H1 (cell line): ENCODE data around the gene TNFRSF13B. TPM values are rescaled to one million over a fixed set of nuclear protein-coding genes. Genes with fewer than 3 reads are reported as not detected.

Experiments used
- CTCF ChIA-PET: fragments of 300-600 bp; sonication (Branson Sonifier 250); formaldehyde crosslinking; loops from one replicate; lab custom pipeline; 2021; ENCODE audit not compliant: partially characterized antibody; lab: Charles Lee
- POLR2A ChIA-PET: fragments of 300-600 bp; sonication (Branson Sonifier 250); formaldehyde crosslinking; loops from one replicate; lab custom pipeline; 2021; ENCODE audit warnings: inconsistent platforms; ENCODE audit not compliant: partially characterized antibody; lab: Charles Lee
- DNase-seq, 2 experiments: peaks; one replicate each; pipeline versions ENCODE4 v3.0.0 to v3.0.0-alpha.2; 2010 to 2022; ENCODE audit warnings: low spot score in 2 of 2, low read depth in 1 of 2, mixed read lengths in 1 of 2
- FAIRE-seq: peaks from 2 replicates; lab custom pipeline; 2011; peaks lifted over from hg19 to GRCh38; lab: Jason Lieb, UNC
- H2AFZ ChIP-seq: 2 replicates; pipeline ENCODE4 v1.8.1; 2012; ENCODE audit warnings: low read length, inconsistent platforms
- H2AK5ac ChIP-seq: 2 replicates; pipeline ENCODE4 v1.6.1; 2013; ENCODE audit warnings: low read depth, low read length
- H2BK120ac ChIP-seq: replicated peaks from 2 replicates; pipeline ENCODE3; 2013; ENCODE audit warnings: low read depth, low read length, inconsistent platforms
- H2BK12ac ChIP-seq: 2 replicates; pipeline ENCODE4 v1.6.1; 2013; ENCODE audit warnings: low read depth, low read length
- H2BK15ac ChIP-seq: 2 replicates; pipeline ENCODE4 v1.6.1; 2013; ENCODE audit warnings: low read length
- H2BK20ac ChIP-seq: 2 replicates; pipeline ENCODE4 v1.6.1; 2013; ENCODE audit warnings: low read length
- H2BK5ac ChIP-seq: 2 replicates; pipeline ENCODE4 v1.6.1; 2013; ENCODE audit warnings: low read depth, low read length
- H3K14ac ChIP-seq: 2 replicates; pipeline ENCODE4 v1.6.1; 2013; ENCODE audit warnings: inconsistent platforms; ENCODE audit not compliant: insufficient read length
- H3K18ac ChIP-seq: 2 replicates; pipeline ENCODE4 v1.6.1; 2013; ENCODE audit warnings: low read length; ENCODE audit errors: extremely low read depth
- H3K23ac ChIP-seq: 2 replicates; pipeline ENCODE4 v1.6.1; 2013; ENCODE audit warnings: inconsistent platforms; ENCODE audit not compliant: insufficient read length
- H3K23me2 ChIP-seq: 2 replicates; pipeline ENCODE4 v1.6.1; 2013; ENCODE audit warnings: low read depth, low read length
- H3K27ac ChIP-seq: 2 replicates; pipeline ENCODE4 v1.6.1; 2011; ENCODE audit warnings: low read depth, low read length, inconsistent platforms
- H3K27me3 ChIP-seq, 4 experiments: replicated peaks in 1 of 4; 1 replicate in 1 of 4; 2 replicates in 3 of 4; pipeline versions ENCODE4 v1.6.1 to v1.8.1; 2011 to 2013; ENCODE audit warnings: low read length in 3 of 4, mild to moderate bottlenecking in 3 of 4, inconsistent platforms in 2 of 4, mixed read lengths in 2 of 4, moderate library complexity in 1 of 4; ENCODE audit not compliant: control insufficient read depth in 3 of 4, insufficient read depth in 3 of 4; ENCODE audit errors: extremely low read depth in 1 of 4
- H3K36me3 ChIP-seq, 4 experiments: 2 replicates each; pipeline versions ENCODE4 v1.6.1 to v1.8.1; 2011 to 2013; ENCODE audit warnings: mild to moderate bottlenecking in 4 of 4, low read length in 3 of 4, moderate library complexity in 2 of 4, control low read depth in 1 of 4, inconsistent platforms in 1 of 4; ENCODE audit not compliant: insufficient read depth in 4 of 4, control insufficient read depth in 2 of 4
- H3K4ac ChIP-seq: replicated peaks from 2 replicates; pipeline ENCODE3; 2013; ENCODE audit warnings: low read length, low read depth, mixed read lengths, inconsistent platforms; ENCODE audit not compliant: insufficient read length
- H3K4me1 ChIP-seq, 4 experiments: replicated peaks in 1 of 4; 1 replicate in 1 of 4; 2 replicates in 3 of 4; pipeline versions ENCODE4 v1.6.1 to v1.8.1; 2011 to 2013; ENCODE audit warnings: low read length in 3 of 4, inconsistent platforms in 2 of 4, mixed read lengths in 1 of 4; ENCODE audit not compliant: insufficient read depth in 4 of 4, control insufficient read depth in 3 of 4
- H3K4me2 ChIP-seq, 2 experiments: 2 replicates each; pipeline versions ENCODE4 v1.6.1 to v1.8.1; 2011 to 2013; ENCODE audit warnings: low read depth in 2 of 2, low read length in 2 of 2, control low read depth in 1 of 2, inconsistent platforms in 1 of 2, mild to moderate bottlenecking in 1 of 2; ENCODE audit not compliant: insufficient read depth in 1 of 2
- H3K4me3 ChIP-seq, 4 experiments: fragments of 200-600, 300-600 bp in 1 of 4; sonication (generic), shearing (Covaris generic), sonication (Bioruptor Twin) in 1 of 4; 2 replicates each; pipeline versions ENCODE4 v1.5.1 to v1.8.1; 2011 to 2016; ENCODE audit warnings: low read length in 4 of 4, low read depth in 3 of 4, control low read depth in 2 of 4, inconsistent platforms in 2 of 4, mild to moderate bottlenecking in 2 of 4, mixed read lengths in 1 of 4, moderate library complexity in 1 of 4; ENCODE audit not compliant: insufficient read depth in 2 of 4; ENCODE audit errors: extremely low read depth in 1 of 4
- H3K56ac ChIP-seq: replicated peaks from 2 replicates; pipeline ENCODE3; 2013; ENCODE audit warnings: low read depth, mild to moderate bottlenecking, mixed read lengths, low read length, inconsistent platforms; ENCODE audit not compliant: insufficient read length
- H3K79me1 ChIP-seq: 2 replicates; pipeline ENCODE4 v1.6.1; 2013; ENCODE audit warnings: low read depth, low read length, control low read depth
- H3K79me2 ChIP-seq, 2 experiments: 2 replicates each; pipeline versions ENCODE4 v1.6.1 to v1.8.1; 2012 to 2013; ENCODE audit warnings: low read length in 2 of 2, mild to moderate bottlenecking in 2 of 2, inconsistent platforms in 1 of 2; ENCODE audit not compliant: insufficient read depth in 2 of 2, control insufficient read depth in 1 of 2
- H3K9ac ChIP-seq, 4 experiments: replicated peaks in 1 of 4; 1 replicate in 1 of 4; 2 replicates in 3 of 4; pipeline versions ENCODE4 v1.6.1 to v1.8.1; 2011 to 2013; ENCODE audit warnings: low read depth in 3 of 4, low read length in 3 of 4, control low read depth in 2 of 4, mild to moderate bottlenecking in 2 of 4, moderate library complexity in 2 of 4, inconsistent platforms in 1 of 4; ENCODE audit errors: extremely low read depth in 1 of 4
- H3K9me3 ChIP-seq, 2 experiments: 2 replicates each; pipeline versions ENCODE4 v1.6.1 to v1.8.1; 2012 to 2013; ENCODE audit warnings: mild to moderate bottlenecking in 2 of 2, moderate library complexity in 2 of 2, control low read depth in 1 of 2, inconsistent platforms in 1 of 2, low read depth in 1 of 2, low read length in 1 of 2, mixed read lengths in 1 of 2; ENCODE audit not compliant: insufficient read depth in 2 of 2
- H4K20me1 ChIP-seq, 2 experiments: replicated peaks in 1 of 2; 2 replicates each; pipeline versions ENCODE3 to v1.8.1; 2011 to 2013; ENCODE audit warnings: inconsistent platforms in 2 of 2, low read length in 2 of 2, mild to moderate bottlenecking in 1 of 2; ENCODE audit not compliant: insufficient read depth in 2 of 2, control insufficient read depth in 1 of 2
- H4K5ac ChIP-seq: 2 replicates; pipeline ENCODE4 v1.6.1; 2013; ENCODE audit warnings: low read length, low read depth, mixed read lengths, inconsistent platforms; ENCODE audit not compliant: insufficient read length
- H4K8ac ChIP-seq: 2 replicates; pipeline ENCODE4 v1.8.0; 2013; ENCODE audit warnings: mild to moderate bottlenecking, moderate library complexity, low read length, inconsistent platforms; ENCODE audit not compliant: insufficient read depth; ENCODE audit errors: extremely low read depth
- H4K91ac ChIP-seq: replicated peaks from 2 replicates; pipeline ENCODE3; 2013; ENCODE audit warnings: low read length, mixed read lengths, inconsistent platforms; ENCODE audit not compliant: insufficient read length
- BACH1 ChIP-seq: IDR thresholded peaks from 2 replicates; pipeline ENCODE4 v1.6.1; 2012; ENCODE audit warnings: low read length, improper control_type of control experiment
- BRCA1 ChIP-seq: IDR thresholded peaks from 2 replicates; pipeline ENCODE4 v1.6.1; 2012; ENCODE audit warnings: low read depth, low read length, improper control_type of control experiment
- CEBPB ChIP-seq: IDR thresholded peaks from 2 replicates; pipeline ENCODE4 v1.6.1; 2012; ENCODE audit warnings: low read depth, low read length
- CHD2 ChIP-seq: IDR thresholded peaks from 2 replicates; pipeline ENCODE4 v1.6.1; 2012; ENCODE audit warnings: low read length, improper control_type of control experiment
- CREB1 ChIP-seq: IDR thresholded peaks from 2 replicates; pipeline ENCODE4 v1.6.1; 2012; ENCODE audit warnings: inconsistent platforms
- EP300 ChIP-seq, 2 experiments: IDR thresholded peaks; 1 replicate in 1 of 2; 2 replicates in 1 of 2; pipeline ENCODE4 v1.6.1; 2011 to 2012; ENCODE audit warnings: low read depth in 2 of 2, low read length in 2 of 2, mild to moderate bottlenecking in 2 of 2, borderline replicate concordance in 1 of 2, inconsistent platforms in 1 of 2, moderate library complexity in 1 of 2
- GABPA ChIP-seq: IDR thresholded peaks from 2 replicates; pipeline ENCODE4 v1.6.1; 2011; ENCODE audit warnings: mild to moderate bottlenecking, low read length, moderate library complexity, borderline replicate concordance; ENCODE audit not compliant: insufficient read depth
- JUN ChIP-seq: IDR thresholded peaks from 2 replicates; pipeline ENCODE4 v1.6.1; 2011; ENCODE audit warnings: low read depth, mild to moderate bottlenecking, improper control_type of control experiment, low read length
- KDM4A ChIP-seq: IDR thresholded peaks from one replicate; pipeline ENCODE4 v1.7.1; 2012; ENCODE audit warnings: low read depth, mild to moderate bottlenecking, moderate library complexity, low read length, inconsistent platforms; ENCODE audit not compliant: severe bottlenecking
- PHF8 ChIP-seq: fragments of 200-600 bp; sonication (generic); conservative IDR thresholded peaks from 2 replicates; pipeline ENCODE4 v1.7.1; 2012; ENCODE audit warnings: low read depth, mild to moderate bottlenecking, inconsistent platforms, low read length, moderate library complexity
- SAP30 ChIP-seq: fragments of 300-600 bp; sonication (generic); IDR thresholded peaks from 2 replicates; pipeline ENCODE4 v1.7.1; 2012; ENCODE audit warnings: low read length, moderate library complexity, mild to moderate bottlenecking, inconsistent platforms; ENCODE audit not compliant: insufficient read depth, insufficient replicate concordance
- SIRT6 ChIP-seq: IDR thresholded peaks from one replicate; pipeline ENCODE4 v1.7.1; 2012; ENCODE audit warnings: low read length, inconsistent platforms
- SP2 ChIP-seq: IDR thresholded peaks from 2 replicates; pipeline ENCODE4 v1.6.1; 2012; ENCODE audit warnings: mild to moderate bottlenecking, low read length, inconsistent platforms
- ZNF274 ChIP-seq: IDR thresholded peaks from 2 replicates; pipeline ENCODE4 v1.7.0; 2012; ENCODE audit warnings: low read length, borderline replicate concordance; ENCODE audit errors: extremely low read depth
- WGBS, 2 experiments: shearing (Covaris generic) in 1 of 2; methylation state at CpG; one replicate each; pipeline versions ENCODE4 v1.1.6 to v1.1.7; 2013 to 2015; ENCODE audit warnings: low lambda C conversion rate in 2 of 2, mixed read lengths in 2 of 2, inconsistent platforms in 1 of 2, low coverage in 1 of 2, missing lambda C conversion rate in 1 of 2; ENCODE audit not compliant: insufficient replicate concordance in 2 of 2, insufficient coverage in 1 of 2, insufficient read length in 1 of 2; ENCODE audit errors: extremely low coverage in 1 of 2, missing lambda C conversion rate in 1 of 2; 5-methylcytosine and 5-hydroxymethylcytosine counted together
- polyA plus RNA-seq, 7 experiments: library from polyadenylated mRNA; depleted of rRNA in 3 of 7; stranded (reverse) in 5 of 7; unstranded in 2 of 7; fragments of >200 nt in 5 of 7; fragments of 200-250 nt in 2 of 7; gene quantifications; 1 replicate in 5 of 7; 2 replicates in 1 of 7; 4 replicates in 1 of 7; pipeline versions ENCODE4 v1.2.1 to v1.2.3, GENCODE V29; 2011 to 2013; ENCODE audit warnings: missing spikeins in 2 of 7, mixed read lengths in 2 of 7
- total RNA-seq: library from RNA; stranded (reverse); fragmentation: NEBNext Ultra II Directional; extraction: Animal tissue kit (Norgen Biotek cat#: 25700); gene quantifications from 2 replicates; pipeline ENCODE4 v1.2.1, GENCODE V29; 2021

Gene TNFRSF13B
- total and polyA plus RNA-seq, 2 of the 8 experiments (the other 6 are each of a cell fraction or from before 2014, with no cell fraction given), result not detected

DNA sequence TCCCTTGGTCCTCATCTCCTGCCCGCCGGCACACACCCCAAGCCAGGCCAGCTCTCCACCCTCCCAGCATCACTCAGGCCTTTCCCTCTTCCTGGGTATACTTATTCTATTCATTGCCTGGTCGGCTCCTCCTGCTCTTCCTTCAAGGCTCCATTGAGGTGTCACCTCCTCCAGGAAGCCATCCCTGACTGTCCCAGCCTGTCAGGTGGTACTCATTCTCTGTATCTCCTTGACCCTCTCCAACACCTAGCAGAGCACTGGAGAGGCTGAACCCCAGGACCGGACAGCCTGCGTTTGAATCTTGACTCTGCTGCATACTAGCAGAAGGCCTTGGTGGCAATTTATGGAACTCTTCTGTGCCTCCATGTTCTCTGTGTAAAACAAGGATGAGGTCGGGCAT is 428 bp upstream of the TNFRSF13B start:
- Histone ChIP-seq H3K23me2 (no peaks in the 10 kb centered on the region; the same call in 1 of the 2 replicates), H2BK5ac (no peak overlapping the region), H3K79me1 (no peaks in the 10 kb centered on the region), H3K27me3 (no peaks in the 10 kb centered on the region), H4K8ac (no peak overlapping the region), H3K9me3 (no peaks in the 10 kb centered on the region), H3K56ac (no peak overlapping the region), H3K23ac (no peak overlapping the region), H2BK15ac (no peak overlapping the region), H3K9ac (no peak overlapping the region), H3K4me1 (no peaks in the 10 kb centered on the region; a peak in 1 of 7 replicates), H3K4ac (no peak overlapping the region), H3K4me3 (no peak overlapping the region), H4K5ac (no peak overlapping the region), H3K14ac (no peak overlapping the region), H2BK20ac (no peak overlapping the region), H2AFZ (no peak overlapping the region), H3K79me2 (no peaks in the 10 kb centered on the region), H4K20me1 (no peaks in the 10 kb centered on the region), H2BK12ac (no peak overlapping the region), H3K18ac (no peak overlapping the region), H3K36me3 (no peaks in the 10 kb centered on the region), H4K91ac (no peak overlapping the region), H2BK120ac (no peak overlapping the region), H3K27ac (no peak overlapping the region), H3K4me2 (no peak overlapping the region), H2AK5ac (no peak overlapping the region)
- 89% methylated on average over 6 of the region's 6 CpGs; no CpG with 5 or more reads in 1 of the 2 experiments for WGBS, 2 experiments
- ChIA-PET POLR2A (no interaction called here), CTCF (no interaction called here)
- no peak for FAIRE-seq
- peak in 1 of 2 experiments; percentile 24 for DNase-seq
- TF ChIP-seq PHF8 (no peak), CHD2 (no peak), EP300 (IDR thresholded peaks at IDR 0.05; ENCODE audit: borderline replicate concordance in 1 of 2, low read depth in 2 of 2, low read length in 2 of 2) (no peak), SP2 (no peak), JUN (no peak), SIRT6 (no peak), BACH1 (no peak), CEBPB (no peak), CREB1 (no peak), GABPA (no peak), BRCA1 (no peak), SAP30 (no peak), ZNF274 (no peak), KDM4A (no peak)
